ENCODE measurements around the gene ANKMY1. TPM values are rescaled to one million over a fixed set of nuclear protein-coding genes. Genes with fewer than 3 reads are reported as not detected.
A peak's percentile ranks its signal among the peaks of the same experiment; 100 is the strongest.

The ANKMY1 gene
- total and polyA plus RNA-seq, 11 donors, result 2.4 to 11.7 (median 5.5) TPM

DNA sequence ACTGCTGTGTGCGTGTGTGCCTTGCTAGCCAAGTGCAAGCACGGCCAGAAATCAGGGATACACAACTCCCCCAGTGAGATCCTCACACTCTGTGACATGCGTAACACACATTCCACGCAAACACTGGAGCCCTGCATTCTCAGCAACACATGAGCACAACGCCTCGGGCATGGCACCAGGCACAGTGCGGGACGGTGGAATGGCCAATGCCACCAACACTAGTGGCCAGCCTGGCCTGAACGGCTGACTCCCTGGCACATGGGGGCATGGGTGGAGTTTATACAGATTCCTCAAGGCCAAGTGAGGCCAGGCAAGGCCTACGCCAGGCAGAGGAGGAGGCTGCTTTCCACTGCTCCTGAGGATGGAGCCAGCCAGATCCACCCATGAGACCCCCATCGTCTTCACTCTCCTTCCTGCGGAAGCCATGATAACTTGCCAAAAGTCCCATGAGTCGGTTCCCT, 56.2 kb downstream of the ANKMY1 start:
- Histone ChIP-seq H3K27me3 (no peaks in the 10 kb centered on the region), H3K36me3 (peaks cover 0 to 29% (median 0%) of the 10 kb centered on the region in 9 donors), H3K9me3 (no peaks in the 10 kb centered on the region), H3K27ac (no peak overlapping the region), H3K4me3 (no peak overlapping the region), H3K4me1 (no peaks in the 10 kb centered on the region)
- DNase-seq (no peak), ATAC-seq (no peak)
- 83 to 98% (median 94%) methylated on average over 7 to 13 of the region's 13 CpGs for WGBS, 4 donors
- intact Hi-C loops (cut with DNase I), result loop anchor here in 1 of 10 donors (10.0 kb wide), 1 partner anchor 203 kb away; no protein-coding TSS in a partner anchor
- TF ChIP-seq POLR2A (IDR thresholded peaks at IDR 0.05), result no peak

DNA sequence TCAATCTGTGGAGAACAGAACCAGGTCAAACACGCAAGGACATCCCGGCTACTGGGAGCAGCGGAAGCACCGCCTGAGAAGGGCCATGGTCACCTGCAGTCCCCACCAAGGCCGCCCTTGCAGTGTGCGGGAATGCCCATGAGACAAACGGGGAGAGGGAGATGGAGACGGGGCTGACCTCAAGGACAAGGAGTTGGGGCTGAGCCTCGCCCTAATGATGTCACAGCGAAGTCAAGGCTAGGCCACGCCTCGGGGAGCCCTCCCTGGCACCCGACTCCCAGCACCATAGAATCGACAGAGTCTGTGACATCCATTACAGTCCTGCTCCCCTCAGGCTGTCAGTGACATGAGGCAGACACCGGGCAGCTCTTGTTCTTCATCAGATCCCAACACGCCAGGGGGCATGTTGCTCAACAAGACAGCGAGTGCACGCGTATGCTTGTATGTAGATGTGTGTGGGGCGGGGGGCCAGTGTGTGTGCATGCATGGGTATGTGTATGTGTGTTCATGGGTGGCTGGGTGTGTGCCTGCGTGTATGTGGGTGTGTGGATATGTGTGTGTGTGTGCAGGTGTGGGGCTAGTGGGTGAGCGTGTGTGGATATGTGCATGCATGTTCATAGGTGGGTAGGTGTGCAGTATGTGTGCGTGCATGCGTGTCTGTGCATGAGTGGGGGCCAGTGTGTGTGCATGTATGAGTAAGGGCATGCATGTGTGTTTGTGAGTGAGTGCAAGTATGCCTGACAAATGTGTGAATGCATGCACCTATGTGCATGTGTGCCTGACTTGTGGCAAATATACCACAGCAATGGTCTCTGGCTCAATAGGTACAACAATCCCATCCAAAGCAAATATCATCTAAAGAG, 57.0 kb downstream of the ANKMY1 start:
- Histone ChIP-seq H3K36me3 (peaks cover 0 to 34% (median 0%) of the 10 kb centered on the region in 9 donors), H3K9me3 (no peaks in the 10 kb centered on the region), H3K4me3 (no peak overlapping the region), H3K27me3 (no peaks in the 10 kb centered on the region), H3K4me1 (no peaks in the 10 kb centered on the region), H3K27ac (no peak overlapping the region)
- intact Hi-C loops (cut with DNase I), result loop anchor here in 1 of 10 donors (10.0 kb wide), 1 partner anchor 204 kb away; no protein-coding TSS in a partner anchor
- DNase-seq, result no peak
- no peak for TF ChIP-seq POLR2A (IDR thresholded peaks at IDR 0.05)
- TF ChIP-seq, protein P1, sequence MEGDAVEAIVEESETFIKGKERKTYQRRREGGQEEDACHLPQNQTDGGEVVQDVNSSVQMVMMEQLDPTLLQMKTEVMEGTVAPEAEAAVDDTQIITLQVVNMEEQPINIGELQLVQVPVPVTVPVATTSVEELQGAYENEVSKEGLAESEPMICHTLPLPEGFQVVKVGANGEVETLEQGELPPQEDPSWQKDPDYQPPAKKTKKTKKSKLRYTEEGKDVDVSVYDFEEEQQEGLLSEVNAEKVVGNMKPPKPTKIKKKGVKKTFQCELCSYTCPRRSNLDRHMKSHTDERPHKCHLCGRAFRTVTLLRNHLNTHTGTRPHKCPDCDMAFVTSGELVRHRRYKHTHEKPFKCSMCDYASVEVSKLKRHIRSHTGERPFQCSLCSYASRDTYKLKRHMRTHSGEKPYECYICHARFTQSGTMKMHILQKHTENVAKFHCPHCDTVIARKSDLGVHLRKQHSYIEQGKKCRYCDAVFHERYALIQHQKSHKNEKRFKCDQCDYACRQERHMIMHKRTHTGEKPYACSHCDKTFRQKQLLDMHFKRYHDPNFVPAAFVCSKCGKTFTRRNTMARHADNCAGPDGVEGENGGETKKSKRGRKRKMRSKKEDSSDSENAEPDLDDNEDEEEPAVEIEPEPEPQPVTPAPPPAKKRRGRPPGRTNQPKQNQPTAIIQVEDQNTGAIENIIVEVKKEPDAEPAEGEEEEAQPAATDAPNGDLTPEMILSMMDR (IDR thresholded peaks at IDR 0.05), result no peak
- peak in 1 of 4 donors; percentile 30 for ATAC-seq
- 88 to 94% (median 91%) methylated on average over 23 to 24 of the region's 24 CpGs for WGBS, 4 donors

DNA sequence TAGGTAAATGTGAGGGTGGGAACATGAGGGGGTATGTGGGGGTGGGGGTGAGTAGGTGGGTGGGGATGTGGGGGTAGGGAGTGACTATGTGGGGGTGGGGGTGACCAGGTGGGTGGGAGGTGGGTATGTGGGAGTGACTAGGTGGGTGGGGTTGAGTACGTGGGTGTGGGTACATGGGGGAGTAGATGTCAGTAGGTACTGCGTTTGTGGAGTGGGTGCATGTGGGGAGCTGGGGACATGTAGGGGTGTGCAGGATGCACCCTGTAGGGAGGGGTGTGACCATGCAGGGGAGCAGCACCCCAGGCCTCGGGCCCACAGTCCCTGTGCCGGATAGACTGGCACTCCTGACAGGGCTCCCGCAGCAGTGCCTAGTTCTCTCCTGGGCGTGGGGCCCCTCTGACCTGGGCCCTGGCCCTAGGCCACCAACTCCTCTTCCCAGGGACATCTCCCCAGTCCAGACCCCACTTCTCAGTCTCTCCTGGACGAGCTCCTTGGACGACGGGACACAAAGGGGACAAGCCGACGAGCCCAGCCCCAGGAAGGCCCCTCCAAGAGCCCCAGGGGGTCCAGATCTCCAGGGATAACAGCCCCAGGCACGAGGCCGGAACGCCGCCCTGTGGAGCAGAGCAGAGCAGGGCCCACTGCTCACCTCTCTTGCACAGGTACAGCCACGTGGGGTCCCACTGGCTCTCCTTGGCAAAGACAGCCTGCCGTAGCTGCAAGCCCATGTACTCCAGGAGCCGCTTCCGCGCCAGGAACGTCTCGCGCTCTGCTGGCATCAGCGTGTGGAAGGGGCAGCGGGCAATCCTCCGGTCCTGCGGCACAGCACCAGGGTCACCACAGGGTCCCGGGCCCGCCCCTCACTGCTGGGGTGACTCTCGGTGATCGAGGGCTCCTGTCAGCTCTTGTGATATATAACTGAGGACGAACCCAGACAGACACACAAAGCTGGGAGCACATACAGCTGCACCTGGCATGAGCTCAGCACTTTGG, 58.2 kb downstream of the ANKMY1 start:
- H3K36me3 ChIP-seq, result peaks cover 0 to 34% (median 0%) of the 10 kb centered on the region in 9 donors
- ATAC-seq (no peak), DNase-seq (peak in 2 of 5 donors; percentile 22 to 42)
- 92 to 94% (median 94%) methylated on average over 11 to 32 of the region's 32 CpGs for WGBS, 4 donors
- TF ChIP-seq POLR2A (IDR thresholded peaks at IDR 0.05), result no peak
- TF ChIP-seq, protein P1 (IDR thresholded peaks at IDR 0.05), result no peak
- no peaks in the 10 kb centered on the region for H3K4me1 ChIP-seq
- intact Hi-C loops (cut with DNase I), result loop anchor here in 1 of 10 donors (10.0 kb wide), 1 partner anchor 205 kb away; no protein-coding TSS in a partner anchor
- H3K4me3 ChIP-seq, result no peak overlapping the region
- no peaks in the 10 kb centered on the region for H3K27me3 ChIP-seq
- no peaks in the 10 kb centered on the region for H3K9me3 ChIP-seq
- no peak overlapping the region for H3K27ac ChIP-seq

DNA sequence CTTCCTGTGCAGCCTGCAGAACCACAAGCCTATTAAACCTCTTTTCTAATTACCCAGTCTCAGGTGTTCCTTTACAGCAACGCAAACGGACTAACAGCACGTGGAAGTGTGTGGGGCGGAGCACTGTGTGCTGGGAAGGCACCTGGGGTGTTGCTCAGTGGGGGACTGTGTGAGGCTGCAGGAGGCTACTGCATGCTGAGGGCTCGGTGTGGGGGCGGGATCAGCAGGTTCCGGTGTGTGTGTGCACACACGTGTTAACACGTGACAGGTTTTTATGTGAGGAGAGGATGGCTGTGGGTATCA, 58.9 kb downstream of the ANKMY1 start:
- peaks cover 0 to 34% (median 0%) of the 10 kb centered on the region in 9 donors for H3K36me3 ChIP-seq
- no peak for TF ChIP-seq POLR2A (IDR thresholded peaks at IDR 0.05)
- TF ChIP-seq, protein P1 (IDR thresholded peaks at IDR 0.05), result no peak
- no peak overlapping the region for H3K4me3 ChIP-seq
- H3K27me3 ChIP-seq, result no peaks in the 10 kb centered on the region
- no peak overlapping the region for H3K27ac ChIP-seq
- H3K4me1 ChIP-seq, result no peaks in the 10 kb centered on the region
- 94 to 97% (median 95%) methylated on average over 9 of the region's 9 CpGs for WGBS, 4 donors
- DNase-seq (peak in 1 of 5 donors; percentile 19), ATAC-seq (no peak)
- no peaks in the 10 kb centered on the region for H3K9me3 ChIP-seq
- intact Hi-C loops (cut with DNase I), result no loop called here
